GM10266 (cell line): ENCODE measurements around the gene RRP36.
"Not testable (repeated sequence)": the region's sequence is repeated elsewhere in the genome, so short reads cannot be mapped to it uniquely, and the experiment has no call there.

ENCODE experiments used
- DNase-seq: peaks from one replicate; pipeline ENCODE4 v3.0.0; 2012; ENCODE audit errors: extremely low spot score
- TF ChIP-seq, protein P1 (sequence below): IDR thresholded peaks from 2 replicates; pipeline ENCODE4 v1.5.1; 2012; ENCODE audit warnings: mild to moderate bottlenecking, low read depth; ENCODE audit not compliant: control insufficient read depth, insufficient read depth; ENCODE audit errors: missing control alignments

The RRP36 gene

DNA sequence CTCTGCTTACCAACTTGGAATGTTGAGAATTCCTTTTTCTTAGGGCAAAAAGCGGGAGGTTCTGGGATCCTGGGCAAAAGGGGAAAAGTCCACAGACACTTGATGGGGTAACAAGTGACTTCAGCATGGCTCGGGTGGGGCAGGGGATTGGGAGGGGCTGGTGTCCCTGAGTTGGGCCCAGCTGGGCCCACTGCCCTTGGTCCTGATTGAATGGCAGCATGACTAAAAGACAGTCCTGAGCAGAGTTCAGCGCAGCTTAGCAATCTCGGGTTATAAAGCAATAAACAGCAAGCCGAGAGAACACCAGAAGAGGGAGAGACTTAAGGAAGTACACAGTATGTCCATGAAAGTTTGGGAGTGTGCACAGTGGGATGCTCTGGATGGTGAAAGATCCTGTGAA is 31.5 kb upstream of the RRP36 start:
- no peak for DNase-seq
- TF ChIP-seq, protein P1, sequence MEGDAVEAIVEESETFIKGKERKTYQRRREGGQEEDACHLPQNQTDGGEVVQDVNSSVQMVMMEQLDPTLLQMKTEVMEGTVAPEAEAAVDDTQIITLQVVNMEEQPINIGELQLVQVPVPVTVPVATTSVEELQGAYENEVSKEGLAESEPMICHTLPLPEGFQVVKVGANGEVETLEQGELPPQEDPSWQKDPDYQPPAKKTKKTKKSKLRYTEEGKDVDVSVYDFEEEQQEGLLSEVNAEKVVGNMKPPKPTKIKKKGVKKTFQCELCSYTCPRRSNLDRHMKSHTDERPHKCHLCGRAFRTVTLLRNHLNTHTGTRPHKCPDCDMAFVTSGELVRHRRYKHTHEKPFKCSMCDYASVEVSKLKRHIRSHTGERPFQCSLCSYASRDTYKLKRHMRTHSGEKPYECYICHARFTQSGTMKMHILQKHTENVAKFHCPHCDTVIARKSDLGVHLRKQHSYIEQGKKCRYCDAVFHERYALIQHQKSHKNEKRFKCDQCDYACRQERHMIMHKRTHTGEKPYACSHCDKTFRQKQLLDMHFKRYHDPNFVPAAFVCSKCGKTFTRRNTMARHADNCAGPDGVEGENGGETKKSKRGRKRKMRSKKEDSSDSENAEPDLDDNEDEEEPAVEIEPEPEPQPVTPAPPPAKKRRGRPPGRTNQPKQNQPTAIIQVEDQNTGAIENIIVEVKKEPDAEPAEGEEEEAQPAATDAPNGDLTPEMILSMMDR: no peak

DNA sequence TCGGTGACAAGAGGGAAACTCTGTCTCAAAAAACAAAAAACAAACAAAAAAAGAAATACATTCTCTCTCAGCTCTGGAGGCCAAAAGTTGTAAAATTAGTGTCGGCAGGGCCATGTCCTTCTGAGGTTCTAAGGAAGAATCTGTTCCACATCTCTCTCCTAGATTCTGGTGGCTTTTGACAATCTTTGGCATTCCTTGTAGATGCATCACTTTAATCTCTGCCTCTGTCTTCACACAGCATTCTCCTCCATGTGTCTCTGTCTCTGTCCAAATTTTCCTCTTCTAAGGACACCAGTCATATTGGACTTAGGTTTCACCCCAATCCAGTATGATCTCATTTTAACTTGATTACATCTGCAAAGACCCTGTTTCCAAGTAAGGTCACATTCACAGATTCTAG is 28.0 kb upstream of the RRP36 start:
- DNase-seq: no peak
- TF ChIP-seq, protein P1: no peak

DNA sequence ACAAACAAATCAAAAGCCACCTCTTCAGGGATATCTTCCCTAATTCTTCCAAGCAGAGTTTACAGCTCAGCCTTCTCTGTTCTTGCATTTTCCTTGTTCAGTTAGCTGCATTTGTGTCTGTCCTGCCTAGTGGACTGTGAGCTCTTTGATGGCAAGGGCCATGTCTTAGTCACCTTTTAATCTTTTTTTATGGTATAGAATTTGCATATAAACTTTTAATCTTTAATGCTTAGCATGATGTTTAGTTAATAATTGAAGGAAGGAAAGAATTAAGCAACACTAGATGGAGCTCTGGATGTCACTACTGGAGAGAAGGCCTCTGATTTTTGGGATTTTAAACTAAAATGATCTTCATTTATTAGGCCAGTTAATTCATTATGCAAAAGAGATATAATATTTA is 24.9 kb upstream of the RRP36 start:
- TF ChIP-seq, protein P1: no peak
- no peak for DNase-seq

DNA sequence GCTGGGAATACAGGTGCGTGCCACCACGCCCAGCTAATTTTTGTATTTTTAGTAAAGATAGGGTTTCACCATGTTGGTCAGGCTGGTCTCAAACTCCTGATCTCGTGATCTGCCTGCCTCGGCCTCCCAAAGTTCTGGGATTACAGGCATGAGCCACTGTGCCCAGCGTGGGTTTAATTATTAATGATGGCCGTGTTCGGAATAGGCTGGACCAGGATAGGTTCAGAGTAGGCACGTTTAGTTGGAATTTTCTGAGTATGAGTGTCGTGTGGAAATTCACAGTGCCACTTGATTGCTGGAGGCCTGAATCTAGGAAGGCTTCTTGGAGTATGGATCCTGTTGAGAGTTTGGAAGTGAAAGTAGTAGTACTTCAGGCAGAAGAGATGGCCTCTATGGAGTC is 23.2 kb upstream of the RRP36 start:
- not testable (repeated sequence) for DNase-seq

DNA sequence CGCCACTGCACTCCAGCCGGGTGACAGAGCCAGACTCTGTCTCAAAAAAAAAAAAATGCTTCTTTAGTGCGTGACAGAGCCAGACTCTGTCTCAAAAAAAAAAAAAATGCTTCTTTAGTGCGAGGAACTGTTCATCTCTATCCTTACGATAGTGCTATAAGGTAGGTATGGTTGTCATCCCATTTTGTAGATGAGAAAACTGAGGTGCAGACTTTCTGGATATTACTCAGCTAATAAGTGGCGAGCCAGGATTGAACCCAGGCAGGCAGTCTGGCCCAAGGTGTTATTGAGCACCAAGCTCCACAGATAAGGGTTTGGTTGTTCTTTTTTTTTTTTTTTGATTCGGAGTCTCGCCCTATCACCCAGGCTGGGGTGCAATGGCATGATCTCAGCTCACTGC is 19.6 kb upstream of the RRP36 start:
- no peak for DNase-seq

DNA sequence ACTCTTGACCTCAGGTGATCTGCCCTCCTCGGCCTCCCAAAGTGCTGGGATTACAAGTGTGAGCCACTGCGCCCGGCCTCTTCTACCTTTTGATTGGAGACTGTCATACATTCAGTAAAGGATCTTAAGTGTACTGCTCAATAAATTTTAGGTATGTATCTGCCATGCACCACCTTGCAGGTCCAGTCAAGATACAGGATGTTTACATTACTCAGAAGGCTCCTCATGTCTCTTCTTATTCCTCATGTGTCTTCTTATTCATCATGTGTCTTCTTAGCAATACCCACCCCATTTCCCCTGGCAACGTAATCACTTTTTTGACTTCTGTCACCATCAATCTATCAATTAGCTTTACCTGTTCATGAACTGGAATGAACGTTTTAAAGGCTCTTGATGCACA is 15.6 kb upstream of the RRP36 start:
- DNase-seq: no peak
- TF ChIP-seq, protein P1: no peak

More for the DNA sequence above, 19.6 kb upstream of the RRP36 start:
- TF ChIP-seq, protein P1: no peak

DNA sequence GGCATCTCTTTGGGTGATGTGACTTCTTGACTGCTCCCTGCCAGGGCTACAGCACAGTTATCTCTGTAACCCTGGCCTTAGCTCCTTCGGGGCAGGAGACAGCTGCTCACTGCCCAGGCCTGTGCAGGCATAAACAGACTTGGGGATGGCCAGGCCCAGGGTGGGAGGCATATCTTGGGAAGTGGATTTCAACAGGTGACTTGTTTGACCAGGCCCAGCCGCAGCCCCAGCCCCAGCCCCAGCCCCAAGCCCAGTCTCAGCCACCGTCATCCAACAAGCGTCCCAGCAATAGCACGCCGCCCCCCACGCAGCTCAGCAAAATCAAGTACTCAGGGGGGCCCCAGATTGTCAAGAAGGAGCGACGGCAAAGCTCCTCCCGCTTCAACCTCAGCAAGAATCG is 15.2 kb upstream of the RRP36 start:
- TF ChIP-seq, protein P1: no peak
- no peak for DNase-seq

DNA sequence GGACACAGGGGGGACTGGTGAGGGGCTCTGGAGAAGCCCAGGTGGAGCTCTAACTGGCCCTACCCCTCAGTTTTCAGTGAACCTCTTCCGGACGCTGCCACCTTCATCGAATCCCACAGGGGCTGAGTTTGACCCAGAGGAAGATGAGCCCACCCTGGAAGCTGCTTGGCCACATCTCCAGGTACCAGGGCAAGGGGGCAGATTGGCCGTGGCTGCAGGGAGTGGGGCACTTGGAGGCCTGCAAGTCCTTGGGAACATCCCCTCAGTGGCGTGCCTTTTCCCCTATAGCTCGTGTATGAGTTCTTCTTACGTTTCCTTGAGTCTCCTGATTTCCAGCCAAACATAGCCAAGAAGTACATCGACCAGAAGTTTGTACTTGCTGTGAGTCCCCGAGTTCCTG is 14.3 kb upstream of the RRP36 start:
- DNase-seq: no peak
- TF ChIP-seq, protein P1: no peak
